NOMO-1 (cell line): ENCODE results near the gene PPP1CC.
"Not testable (repeated sequence)": the region's sequence is repeated elsewhere in the genome, so short reads cannot be mapped to it uniquely, and the experiment has no call there.

Experiments
- DNase-seq, 2 experiments: peaks; one replicate each; lab custom pipeline; 2025; ENCODE audit not compliant: unreplicated experiment in 2 of 2; lab: John Stamatoyannopoulos, UW

Gene PPP1CC

DNA sequence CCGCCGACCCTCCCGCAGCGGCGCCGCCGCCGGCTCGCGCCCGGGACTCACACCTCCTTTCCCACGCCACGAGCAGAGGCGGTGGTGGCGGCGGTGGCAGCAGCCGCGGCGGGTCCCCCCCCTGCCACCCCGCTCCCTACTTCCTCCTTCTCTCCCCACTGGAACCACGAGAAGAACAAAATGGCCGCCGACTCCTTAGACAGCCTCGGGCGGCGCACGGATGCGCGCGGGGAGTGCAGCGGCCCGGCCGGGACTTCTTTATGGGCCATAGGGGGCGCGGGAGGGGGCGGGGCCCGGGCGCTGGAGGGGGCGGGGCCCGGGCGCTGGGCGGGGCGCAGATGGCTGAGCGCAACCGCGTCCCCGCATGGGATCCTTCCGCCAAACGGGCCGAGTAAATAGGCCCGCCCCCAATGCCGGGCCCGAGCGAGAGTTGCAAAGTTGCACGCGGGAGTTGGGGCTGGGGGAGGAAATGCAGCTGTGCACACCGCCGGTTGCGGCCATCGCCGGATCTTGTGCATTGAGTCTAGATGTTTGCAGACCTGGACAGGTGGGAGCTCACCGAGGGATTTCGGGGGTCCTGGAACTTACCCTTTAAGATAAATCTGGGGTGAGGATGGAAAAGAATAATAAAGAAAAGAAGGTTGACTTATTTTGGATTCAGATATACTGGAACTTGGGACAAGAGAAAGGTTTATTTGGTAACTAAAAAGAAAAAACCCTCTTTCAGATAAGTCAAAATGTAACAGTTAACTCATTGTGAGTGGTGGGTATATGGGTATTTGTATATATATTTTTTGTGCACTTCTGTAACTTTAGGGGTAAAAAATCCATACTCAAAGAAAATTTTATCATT lies at the start of gene PPP1CC:
Gene PPP1CC (minus strand): TSS at position 174 of the 853 bp plus-strand sequence. CDS start 184 bp downstream, outside the sequence.
- DNase-seq = peak; percentile 92 to 95

DNA sequence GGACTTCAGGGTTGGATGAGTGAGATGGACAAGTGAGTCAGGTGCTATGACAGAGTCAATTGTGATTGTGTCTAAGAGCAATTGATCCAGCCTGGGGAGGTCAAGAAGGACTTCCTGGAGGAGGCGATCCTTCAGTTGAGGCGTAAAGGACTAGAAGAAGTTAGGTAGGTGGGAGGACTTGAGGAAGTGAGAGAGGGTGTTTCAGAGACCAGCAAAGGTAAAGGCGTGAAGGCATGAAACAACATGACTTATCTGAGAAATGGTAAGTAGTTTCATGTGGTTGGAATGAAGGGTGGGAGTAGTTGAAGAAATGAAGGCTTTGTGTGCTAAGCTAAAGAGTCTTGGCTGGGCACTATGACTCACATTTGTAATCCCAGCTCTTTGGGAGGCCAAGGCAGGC lies 48.9 kb upstream of the PPP1CC start:
- no peak for DNase-seq

DNA sequence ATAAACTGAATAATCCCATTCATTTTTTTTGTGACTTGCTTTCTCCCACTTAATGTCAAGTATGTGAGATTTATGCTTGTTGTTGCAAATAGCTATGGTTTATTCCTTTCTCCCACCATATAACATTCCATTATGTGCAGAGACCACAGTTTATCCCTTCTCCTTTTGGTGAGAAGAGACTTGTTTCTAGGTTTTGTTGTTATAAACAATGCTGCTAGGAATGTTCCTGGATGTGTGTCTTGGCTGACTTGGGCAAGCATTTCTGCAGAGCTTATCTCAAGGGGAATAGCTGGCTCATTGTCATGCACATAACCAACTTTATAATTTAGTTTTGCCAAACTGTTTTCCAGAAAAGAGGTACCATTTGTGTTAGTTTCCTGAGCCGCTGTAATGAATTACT lies 47.6 kb upstream of the PPP1CC start:
- no peak for DNase-seq

DNA sequence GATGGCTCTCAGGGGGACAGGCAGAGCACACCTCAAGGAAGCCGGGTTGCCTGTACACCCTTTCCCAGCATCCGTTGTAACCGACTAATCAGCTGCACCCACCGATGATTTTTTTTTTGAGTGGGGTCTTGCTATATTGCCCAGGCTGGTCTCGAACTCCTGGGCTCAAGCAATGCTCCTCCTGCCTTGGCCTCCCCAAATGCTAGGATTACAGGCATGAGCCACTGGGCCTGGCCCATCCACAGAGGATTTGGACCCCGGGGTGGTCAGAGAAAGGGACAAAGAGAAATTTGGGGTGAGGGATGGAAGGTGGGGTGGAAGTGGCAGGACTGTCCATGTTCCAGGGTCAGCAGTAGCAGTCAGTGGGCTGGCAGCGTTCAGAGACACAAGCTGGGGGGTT lies 43.3 kb upstream of the PPP1CC start:
- no peak for DNase-seq

DNA sequence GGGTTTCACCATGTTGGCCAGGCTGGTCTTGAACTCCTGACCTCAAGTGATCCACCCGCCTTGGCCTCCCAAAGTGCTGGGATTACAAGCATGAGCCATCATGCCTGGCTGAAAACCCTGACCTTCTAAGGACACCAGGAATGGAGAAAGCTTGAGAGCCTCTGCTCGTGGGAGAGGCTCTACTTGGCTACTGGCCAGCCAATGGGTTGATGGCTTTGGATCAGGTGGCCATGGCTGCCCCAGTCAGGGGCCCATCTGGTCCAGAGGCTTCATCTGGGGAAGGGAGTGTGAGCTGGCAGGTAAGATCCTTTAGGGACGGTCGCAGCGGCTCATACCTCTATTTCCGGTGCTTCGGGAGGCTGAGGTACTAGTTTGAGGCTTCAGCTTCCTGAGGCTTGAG lies 42.5 kb upstream of the PPP1CC start:
- no peak for DNase-seq

DNA sequence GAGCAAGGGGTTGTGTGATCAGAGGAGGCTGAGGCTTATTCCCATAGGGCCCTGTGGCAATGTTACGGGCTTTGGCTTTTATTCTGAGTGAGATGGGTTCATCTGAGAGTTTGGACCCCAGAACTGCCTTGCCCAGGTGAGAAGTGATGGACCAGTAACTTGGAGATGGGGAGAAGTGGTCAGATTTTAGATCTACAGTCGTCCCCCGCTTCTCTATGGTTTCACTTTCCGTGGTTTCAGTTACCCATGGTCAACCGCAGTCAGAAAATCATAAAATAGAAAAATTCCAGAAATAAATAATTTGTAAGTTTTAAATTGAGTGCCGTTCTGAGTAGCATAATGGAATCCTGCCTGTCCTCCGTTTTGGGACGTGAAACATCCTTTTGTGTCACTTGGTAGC lies 40.2 kb upstream of the PPP1CC start:
- DNase-seq = no peak

DNA sequence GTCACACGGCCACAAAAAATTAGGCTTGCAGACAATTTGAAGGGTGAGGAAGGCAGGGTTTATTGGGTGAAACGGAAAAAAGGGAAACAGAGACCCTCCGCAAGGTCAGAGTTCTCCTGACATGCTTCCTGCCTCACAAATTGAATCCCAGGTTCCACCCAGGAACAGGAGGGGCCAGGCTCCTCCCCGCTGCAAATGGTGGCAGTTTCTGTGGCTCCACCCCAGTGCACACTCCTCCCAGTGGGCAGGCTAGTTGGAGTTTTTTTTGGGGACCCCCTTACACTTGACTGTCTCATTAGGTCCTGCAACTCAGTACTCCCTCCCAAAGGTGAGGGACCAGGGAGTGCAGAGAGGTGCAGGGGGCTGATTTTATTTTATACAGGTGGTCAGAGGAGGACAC lies 39.4 kb upstream of the PPP1CC start:
- no peak for DNase-seq

DNA sequence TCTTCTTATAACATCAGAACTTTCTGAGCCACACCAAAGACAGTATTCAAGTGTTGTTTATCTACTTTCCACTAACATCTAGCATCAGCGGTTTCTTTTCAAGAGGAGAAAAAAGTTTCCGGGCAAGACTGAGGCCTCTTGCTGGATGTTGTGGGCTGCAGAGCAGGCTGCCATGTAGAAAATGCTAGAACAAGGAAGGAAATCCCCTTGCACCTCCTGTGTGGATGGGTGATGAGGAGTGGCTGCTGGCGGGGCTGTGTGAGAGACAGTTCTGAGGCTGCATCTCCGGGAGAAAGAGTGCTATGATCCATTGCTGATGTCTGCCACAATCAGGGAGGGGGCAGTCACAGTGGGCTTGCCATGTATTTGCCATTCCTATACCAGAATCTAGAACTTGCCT lies 37.8 kb upstream of the PPP1CC start:
- no peak for DNase-seq

DNA sequence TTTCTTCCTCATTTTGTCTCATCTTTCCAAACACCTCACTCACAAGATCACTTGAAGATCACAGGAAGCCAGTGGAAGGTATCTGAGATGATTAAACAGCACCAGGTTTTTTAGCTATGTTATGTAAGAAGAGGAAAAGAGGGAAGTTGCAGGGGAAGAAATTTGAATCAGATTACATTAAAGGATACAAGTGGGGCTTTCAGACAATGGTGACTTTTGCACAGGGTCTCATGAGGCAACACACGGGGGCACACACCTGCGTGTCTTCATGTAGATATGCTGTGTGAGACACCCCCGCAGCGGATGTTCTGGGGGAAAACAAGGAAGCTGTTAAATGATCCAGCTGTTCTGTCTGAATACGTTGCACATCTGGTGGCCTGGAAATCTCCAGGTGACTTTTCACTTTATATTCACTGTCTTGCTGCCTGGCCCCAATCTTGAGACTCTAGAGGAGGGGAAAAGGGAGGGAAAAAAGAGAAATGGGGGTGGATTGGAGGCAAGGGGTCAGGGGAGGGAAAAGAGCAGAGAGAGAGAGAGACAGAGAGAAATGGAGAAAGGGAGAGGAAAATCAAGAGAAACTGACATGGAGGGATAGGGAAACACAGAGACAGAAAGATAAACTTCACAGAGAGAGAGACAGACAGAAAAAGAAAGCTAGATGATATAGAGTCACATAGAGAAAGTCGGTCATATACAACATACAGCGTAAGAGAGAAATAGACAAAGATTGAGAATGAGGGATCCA lies 36.3 kb upstream of the PPP1CC start:
- DNase-seq = peak in 1 of 2 experiments; percentile 50

DNA sequence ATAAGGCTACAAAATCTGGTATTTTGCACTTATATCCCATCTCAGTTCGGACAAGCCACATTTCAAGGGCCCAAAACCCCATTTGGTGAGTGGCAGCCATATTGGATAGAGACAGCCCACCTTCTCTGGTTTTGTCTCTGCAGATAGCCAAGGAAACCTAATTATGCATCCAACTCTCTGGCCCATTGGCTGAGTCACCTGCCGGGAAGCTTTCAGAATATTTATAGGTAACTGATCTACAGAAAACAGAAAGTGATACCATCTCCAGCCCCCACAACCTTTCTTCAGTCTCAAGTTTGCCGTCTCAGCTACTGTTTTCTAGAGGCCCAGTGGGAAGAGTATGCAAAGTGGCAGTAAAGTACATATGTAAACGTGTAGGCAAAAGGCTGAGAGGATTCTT lies 33.7 kb upstream of the PPP1CC start:
- no peak for DNase-seq

DNA sequence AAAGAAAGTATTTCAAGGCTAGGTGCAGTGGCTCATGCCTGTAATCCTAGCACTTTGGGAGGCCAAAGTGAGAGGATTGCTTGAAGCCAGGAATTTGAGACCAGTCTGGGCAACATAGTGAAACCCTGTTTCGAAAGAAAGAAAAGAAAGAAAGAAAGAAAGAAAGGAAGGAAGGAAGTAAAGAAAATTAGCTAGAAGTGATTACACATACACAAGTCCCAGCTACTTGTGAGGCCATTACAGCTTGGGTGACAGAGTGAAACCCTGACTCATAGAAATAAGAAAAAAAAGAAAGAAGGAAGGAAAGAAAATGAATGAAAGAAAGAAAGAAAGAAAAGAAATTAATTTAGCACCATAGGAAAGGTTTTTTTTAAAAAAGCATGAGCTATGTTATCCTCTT lies 33.3 kb upstream of the PPP1CC start:
- no peak for DNase-seq

DNA sequence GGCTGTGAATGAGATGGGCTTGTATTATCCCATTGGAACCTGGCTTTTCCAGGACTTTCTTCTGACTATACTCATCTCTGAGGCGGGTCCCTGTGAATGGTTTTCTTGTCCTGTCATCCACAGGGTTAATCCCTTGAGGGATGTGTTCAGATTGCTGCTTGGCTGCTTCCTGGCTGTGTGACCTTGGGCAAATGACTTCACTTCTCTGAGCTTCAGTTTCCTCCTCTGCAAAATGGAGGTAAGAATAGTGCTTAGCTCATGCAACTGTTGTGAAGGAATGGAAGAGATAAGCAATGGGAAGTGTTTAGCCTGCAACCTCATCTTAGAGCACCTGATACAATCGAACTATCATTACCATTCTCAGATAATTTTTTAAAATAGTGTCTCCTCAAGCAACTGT lies 32.1 kb upstream of the PPP1CC start:
- DNase-seq = no peak

DNA sequence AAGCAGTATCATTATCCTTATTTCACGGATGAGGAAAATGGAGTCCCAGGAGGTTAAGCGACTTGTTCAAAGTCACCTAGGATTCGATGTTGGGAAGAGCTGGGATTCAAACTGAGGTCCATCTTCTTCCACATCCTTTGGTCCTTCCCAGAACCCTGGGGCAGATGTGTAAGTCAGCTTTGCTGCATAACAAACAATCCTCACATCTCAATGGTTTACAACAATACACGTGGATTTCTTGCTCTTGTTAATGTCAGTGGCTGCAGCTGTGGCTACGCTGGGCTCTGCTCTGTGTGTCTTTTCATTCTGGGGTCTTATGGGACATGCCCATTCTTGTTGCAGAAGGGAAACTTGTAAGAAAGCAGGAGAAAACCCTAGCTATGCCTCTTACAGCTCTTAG lies 26.3 kb upstream of the PPP1CC start:
- no peak for DNase-seq

DNA sequence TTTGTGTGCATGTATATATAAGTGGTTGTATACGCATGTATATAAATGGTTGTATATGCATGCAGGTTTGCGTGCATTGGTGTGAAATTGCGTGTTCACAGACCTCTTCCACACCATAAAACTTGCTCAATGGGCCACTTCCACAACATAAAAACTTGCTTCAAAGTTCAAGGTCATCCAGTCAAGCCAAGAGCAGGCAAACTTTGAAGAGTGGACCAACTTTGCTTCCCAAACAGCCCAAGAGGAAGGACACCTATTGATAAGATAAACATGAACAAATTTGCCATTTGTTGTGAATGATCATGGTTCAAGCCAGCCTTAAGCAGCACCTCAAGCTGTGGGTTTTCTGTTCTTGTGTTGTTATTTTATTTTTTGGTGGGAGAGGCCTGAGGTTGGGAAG lies 25.2 kb upstream of the PPP1CC start:
- no peak for DNase-seq

DNA sequence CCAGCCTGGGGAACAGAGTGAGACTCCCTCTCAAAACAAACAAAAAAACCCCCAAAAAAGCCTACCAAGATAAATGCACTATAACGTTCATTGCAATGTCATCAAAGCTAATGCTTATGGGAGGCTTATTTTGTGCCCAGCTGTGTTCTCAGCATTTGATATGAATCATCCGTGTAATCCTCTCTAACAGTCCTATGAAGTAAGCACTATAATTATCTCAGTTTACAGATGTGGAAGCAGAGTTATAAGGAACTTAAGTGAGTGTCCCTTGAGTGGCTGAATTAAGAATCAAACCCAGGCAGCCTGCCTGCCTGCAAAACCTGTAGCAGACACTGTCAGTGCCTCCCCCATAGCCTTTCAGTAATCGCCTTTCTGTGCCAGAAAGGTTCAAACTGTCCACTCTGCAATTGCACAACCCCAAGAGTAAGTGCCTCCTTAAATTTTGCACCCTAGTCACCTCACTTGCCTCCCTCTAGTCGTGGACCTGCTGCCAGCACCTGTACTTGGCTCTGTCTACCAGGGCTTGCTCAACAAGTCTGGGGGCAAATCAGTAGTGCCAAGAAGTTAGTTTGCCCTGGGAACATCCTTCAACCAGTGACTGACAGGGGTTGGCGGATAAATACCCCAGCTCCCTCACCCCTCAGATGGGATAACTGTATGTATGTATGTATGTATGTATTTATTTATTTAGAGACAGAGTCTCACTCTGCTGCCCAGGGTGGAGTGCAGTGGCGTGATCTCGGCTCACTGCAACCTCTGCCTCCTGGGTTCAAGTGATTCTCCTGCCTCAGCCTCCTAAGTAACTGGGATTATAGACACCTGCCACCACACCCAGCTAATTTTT lies 23.8 kb upstream of the PPP1CC start:
- peak in 1 of 2 experiments; percentile 35 for DNase-seq

DNA sequence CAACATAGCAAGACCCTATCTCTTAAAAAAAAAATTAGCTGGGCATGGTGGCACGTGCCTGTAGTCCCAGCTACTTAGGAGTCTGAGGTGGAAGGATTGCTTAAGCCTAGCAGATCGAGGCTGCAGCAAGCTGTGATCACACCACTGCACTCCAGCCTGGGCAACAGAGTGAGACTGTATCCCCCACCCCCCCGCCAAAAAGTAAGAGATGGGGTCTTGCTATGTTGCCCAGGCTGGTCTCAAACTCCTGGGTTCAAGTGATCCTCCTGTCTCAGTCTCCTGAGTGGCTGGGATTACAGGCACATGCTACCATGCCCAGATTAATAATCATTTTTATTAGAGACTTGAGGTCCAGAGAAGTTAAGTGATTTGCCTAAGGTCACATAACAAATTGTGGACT lies 22.9 kb upstream of the PPP1CC start:
- DNase-seq = not testable (repeated sequence)

DNA sequence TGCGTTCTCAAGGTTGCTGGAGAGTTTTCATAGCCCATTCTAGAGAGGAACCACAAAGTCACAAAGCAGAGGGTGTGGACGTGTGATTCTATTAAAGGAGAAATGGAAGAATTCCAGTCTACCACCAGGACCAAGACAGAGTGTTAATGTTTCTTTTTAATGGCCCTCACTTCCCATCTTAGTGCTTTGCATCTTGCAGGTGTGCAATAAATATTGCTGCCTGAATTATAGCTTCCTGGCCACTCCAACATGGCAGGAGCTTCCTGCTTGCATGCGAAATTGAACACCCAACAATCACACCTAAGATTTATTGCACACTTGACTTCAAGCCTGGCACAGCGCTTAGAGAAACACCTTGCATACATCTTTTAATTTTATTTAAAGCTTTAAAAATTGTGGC lies 22.4 kb upstream of the PPP1CC start:
- DNase-seq = no peak

DNA sequence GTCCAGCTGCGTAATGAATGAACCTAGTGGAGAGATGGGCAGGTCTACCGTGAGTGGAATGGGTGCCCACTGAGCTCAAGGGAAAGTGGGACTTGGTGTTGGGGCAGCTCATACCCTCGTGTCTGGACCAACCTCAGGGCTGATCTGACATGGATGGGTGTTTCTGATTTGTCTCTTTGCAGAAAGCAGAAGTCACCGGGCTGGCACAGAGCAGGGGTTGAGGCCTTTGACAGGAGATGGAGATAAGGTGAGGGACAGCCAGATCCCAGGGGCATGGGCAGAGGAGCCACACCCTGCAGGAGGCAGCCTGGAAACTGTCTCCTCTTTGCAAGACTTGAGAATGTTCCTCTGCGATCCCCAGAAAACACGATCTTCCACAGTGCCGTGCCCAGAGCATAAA lies 20.9 kb upstream of the PPP1CC start:
- DNase-seq = no peak

DNA sequence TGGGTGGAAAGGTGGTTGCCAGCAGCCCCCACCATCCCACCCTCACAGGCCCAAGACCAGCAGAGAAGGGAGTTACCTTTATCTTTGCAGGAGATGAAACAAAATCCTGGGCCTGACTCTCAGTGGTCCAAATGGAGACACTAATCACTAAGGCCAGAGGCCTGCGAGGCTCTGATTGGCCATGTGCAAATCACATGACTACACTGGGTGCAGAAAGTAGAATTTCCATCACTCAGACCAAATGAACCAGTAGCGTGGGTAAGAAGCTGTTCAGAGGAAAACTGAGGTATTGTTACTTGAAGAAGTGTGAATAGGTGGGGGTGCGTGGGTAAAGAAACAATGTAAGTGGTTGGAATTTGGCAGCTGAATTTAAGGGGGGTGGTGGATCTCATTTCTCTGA lies 20.2 kb upstream of the PPP1CC start:
- no peak for DNase-seq

DNA sequence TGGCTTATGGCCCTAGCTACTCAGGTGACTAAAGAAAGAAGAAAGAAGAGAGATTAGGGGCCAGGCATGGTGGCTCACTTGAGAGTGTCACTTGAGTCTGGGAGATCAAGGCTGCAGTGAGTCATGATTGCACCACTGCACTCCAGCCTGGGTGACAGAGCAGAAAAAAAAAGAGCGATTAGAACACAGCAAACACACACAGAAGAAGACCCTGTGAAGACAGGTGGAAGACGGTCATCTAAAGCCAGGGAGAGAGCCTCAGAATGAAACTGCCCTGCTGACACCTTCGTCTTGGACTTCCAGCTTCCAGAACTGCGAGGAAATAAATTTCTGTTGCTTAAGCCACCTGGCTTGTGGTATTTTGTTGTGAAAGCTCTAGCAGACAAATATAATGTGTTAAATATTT lies 17.5 kb upstream of the PPP1CC start:
- peak in 1 of 2 experiments; percentile 47 for DNase-seq

DNA sequence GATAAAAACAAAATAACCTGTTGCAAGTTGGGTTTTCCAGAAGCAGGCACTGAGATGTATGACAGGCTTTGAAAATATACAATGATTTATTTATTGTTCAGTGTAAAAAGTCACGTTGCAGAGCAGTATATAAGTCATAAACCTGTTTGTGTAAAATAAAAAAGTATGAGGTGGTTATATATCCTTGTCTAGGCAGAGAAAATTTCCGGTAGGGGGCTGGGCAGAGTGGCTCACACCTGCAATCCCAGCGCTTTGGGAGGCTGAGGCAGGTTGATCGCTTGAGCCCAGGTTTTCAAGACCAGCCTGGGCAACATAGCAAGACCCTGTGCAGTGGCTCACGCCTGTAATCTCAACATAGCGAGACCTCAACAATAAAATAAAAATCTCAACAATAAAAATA lies 16.2 kb upstream of the PPP1CC start:
- DNase-seq = no peak
